GM21717 (cell line): ENCODE data around the gene PRM2.
A peak's percentile ranks its signal among the peaks of the same experiment; 100 is the strongest.

Experiments
- ATAC-seq: cut with Tn5 transposase; IDR thresholded peaks from one replicate; pipeline ENCODE4 v1.9.1; 2021; ENCODE audit warnings: mild to moderate bottlenecking, moderate library complexity; ENCODE audit not compliant: unreplicated experiment

The PRM2 gene

DNA sequence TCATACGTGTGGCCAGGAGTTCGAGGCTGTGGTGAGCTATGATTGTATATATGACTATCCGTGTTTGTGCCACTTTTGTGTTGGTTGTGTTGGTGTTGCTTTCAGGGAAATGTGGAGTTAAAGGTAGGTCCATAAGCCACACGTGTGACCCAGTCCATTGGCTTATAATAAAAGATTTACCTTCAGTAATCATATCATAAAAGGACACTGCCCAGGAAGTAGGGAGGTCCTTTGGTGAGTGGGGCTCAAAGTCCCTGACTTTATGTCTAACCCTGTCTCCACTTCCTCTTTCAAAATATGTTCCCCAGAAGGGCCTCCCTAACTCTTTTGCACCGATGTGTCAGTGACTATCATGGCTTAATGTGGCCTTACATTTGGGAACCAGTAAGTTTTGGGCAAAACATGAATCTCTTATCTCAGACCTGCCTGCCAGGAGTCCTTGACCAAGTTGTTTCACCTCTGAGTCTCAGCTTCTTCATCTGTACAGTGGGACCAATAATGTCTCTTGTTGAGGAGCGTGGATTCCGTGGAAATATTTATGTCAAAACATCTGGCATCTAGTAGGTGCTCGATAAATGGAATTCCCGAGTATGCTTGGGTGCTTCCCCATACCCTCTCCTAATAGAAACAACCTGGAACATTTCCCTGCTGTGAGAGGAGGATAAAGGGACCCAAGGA is 12.0 kb downstream of the PRM2 start:
- no peak for ATAC-seq

DNA sequence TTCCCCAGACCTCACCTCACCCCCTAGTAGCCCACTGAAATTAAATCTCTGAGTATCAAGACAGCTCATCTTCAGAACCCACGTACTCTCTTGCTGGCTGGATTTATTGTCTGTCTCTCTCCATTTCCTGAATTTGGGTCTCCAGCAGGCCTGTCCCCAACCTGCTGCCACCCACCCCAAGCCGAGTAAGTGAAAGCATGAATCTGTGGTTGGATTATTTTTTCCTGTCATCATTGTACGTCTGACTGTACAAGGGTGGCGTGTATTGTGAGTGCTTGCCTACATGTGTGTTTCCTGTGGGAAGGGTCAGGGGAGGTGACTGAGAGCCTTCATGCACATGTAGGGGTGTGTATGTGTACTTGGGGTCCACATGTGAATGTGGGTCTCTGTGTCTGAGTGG is 12.5 kb downstream of the PRM2 start:
- ATAC-seq, result no peak

DNA sequence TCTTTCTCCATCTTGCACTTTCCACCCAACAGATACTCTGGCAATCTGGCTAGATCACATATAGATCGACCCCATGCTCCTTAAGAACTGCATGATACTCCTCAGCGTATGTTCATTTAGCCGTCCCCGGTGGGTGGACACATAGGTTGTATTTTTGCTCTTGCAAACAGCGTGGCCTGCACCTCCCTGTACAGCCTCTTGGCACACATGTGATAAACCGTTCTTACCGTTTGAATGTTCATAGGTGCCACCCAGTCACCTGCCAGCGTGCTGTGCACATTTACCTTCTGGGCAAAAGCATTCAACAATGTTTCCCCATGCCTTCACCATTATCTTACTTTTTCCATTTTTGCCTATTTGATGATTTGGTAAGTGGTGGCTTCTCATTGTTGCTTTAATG is 13.4 kb downstream of the PRM2 start:
- ATAC-seq, result no peak

DNA sequence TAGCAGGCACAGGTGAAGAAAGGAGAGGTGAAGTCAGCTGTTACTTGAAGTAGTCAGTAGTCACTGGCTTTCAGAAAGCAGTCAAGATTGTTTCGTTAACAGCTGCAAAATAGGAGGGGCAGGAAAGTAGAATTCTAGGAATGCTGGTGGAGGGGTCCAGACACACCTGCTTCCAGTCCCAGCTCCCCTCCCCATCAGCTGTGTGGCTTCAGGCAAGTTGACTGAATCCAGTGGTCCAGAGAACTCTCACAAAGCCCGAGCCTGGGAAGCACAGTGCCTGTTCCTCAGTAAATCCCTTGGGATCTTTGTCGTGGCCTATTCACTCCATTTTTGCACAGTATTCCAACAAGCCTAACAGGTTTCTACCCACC is 15.7 kb downstream of the PRM2 start:
- ATAC-seq, result no peak

DNA sequence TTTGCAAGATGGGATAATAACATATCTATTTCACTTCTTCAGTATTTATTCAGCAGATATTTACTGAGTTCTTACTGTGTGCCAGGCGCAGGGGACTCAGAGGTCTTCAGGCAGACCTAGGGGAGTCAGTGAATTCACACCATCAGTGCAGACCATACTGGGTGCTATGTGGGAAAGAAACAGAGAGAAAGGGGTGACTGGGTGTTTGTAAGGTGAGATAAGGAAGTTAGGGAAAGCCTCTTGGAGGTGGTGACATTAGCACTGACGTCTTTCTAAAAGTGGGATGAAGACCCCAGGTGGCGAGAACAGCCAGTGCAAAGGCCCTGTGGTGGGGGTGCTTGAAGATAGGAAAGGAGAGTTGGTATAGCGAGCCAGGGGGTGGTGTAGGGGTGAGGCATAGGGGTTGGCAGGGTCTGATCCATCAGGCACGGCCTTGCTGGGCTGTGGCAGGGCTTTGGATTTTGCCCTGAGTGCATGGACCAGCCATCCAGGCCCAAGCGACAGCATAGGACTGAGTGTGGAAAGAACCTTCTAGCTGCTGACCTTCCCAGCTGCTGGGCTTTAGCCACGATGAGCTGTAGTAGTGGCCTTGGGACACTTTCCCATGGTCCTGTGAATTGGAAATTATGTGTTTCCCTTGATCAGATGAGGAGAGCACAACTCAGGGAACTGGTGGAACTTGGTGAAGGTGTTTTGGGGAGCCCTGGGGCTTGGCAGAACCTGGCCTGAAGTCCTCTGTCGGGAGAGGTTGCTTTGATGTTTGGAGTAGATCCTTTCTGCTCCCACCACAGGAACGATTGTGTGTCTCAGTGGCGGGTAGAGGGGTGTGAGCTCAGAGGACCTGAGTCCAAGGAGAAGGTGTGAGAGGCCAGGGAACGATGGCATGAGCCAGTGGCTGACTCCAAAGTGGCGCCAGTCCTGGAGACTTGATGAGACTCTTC is 16.4 kb downstream of the PRM2 start:
- ATAC-seq, result no peak

DNA sequence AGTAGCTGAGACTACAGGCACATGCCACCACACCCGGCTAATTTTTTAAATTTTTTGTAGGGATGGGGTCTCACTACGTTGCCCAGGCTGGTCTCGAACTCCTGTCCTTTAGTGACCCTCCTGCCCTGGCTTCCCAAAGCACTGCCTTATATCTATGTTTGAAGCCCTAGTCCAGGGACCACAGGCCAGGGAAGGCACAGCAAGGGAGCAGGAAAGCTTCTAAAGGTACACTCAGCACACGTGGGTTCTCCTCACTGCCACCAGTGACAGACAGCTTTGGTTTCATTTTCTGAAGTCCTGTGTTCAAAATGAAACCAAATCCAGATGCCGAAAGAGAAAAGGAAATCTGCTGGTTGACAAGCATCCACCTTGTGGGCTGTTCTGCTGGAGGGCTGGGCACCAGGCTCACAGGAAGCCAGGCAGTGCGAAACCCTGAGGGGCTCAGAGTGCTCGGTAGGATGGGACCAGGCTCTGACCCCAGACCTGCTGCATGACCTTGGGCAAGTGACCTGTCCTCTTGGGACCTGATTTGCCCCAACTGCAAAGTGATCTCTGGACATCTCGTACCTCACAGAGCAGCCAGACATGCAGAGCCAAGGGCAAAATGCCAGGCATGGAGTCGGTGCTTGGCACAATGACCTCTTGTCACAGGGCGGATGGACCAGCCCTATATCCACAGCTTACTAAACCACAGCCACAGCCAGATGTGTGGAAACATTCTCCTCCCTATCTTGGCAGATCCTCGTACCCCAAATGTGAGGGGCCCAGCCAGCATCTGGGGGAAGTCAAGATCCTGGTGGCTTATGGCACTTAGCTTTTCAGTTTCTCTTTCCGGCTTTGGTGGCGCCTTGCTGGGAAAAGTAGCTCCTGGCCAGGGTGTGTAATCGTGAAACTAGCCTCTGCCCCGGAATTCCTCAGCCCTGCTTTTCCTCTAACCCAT is 17.5 kb downstream of the PRM2 start:
- no peak for ATAC-seq

DNA sequence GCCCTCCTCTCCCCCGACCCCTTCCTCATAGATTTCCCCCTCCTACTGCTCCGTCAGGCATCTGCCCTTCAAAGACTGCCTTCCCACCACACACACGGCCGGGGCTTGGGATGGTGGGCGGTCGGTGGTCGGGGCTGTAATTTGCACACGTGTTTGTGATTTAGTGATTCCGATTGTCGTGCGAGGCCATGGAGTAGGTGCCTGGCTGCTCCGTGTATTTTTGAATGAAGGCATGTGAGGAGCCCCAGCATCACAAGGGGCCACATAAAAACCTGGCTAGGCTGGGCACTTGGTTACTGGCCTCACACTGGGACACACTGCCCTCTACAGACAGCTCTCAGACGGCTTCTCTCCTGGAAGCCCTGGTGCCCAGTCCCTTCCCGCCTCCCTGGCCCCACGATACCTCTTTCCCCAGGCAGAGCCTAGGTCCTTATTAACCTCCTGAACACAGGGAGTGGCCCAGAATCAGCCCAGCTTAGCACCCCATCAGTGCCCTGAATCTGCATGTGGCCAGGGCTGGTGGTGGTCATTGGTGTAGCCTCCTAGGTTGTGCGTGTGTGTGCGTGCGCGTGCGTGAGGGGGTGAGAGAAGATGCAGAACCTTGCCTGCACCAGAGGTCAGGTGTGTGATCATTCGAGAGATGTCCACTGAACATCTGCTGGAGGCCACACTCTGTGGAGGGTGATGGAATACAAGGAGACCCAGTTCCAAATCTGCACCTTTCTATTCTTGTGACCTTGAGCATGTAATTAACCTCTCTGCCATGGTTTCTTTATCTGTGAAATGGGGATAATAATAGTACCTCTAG is 18.9 kb downstream of the PRM2 start:
- ATAC-seq, result no peak

DNA sequence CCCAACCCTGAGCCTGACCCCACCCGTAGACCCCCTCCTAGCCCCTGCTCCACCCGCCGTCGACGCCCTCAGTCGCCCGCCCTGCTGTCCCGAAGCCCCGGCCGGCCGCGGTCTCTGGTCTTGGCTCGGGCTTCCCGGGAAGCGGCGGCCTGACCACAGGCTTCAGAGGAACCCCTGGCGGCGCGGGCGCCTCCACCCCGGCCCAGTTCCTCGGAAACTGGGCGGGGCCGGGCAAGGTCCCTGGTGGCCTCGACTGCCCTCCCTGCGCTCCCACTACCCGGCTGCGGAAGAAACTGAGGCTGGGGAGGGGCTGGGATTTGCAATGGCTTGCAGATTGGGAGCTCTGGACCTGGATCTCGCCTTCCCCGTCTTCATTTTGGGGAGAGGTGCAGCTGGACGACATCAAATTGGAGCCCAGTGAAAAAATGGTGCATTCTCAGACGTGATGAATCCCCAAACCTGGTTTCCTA is 19.6 kb downstream of the PRM2 start:
- ATAC-seq, result no peak

DNA sequence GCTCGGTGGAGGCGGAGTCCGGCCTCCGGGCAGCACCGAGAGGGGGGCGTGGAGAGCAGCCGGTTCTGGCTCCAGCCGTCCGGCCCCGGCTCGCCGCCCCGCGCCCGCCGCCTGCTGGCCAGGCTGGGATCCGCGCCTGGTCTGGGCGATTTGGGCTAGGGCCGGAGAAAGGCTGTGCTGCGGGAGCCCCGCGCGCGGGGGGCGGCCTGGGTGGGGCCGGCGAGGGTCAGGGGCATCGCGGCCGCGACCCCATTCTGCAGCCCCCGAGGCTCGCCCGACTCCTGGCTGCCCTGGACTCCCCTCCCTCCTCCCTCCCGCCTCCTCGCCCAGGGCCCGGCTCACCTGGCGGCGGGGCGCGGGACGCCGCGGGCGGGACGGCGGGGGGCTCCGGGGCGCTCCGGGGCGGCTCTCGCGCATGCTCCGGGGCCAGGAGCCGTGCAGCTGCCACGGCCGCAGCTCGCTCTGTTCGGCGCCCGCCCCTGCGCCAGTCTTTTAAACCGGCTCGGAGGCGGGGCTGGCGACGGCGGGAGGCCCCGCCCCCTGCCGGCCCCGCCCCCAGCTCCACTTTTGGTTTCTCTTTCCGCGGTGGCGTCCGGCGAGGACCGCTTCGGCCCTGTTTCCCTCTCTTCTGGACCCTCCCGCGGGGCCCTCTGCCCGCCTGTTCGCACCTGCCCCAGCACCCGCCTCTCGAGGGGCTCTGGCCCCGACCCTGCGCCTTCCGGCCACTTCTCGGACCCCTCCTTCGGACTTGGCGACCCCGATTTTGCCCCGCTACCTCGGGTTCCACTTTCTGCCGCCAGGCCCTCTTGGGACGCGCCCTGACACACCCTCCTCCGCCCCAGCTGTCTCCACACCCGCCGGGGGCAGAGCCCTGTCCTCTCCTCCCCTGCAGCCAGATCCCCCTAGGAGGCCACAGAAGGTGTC is 20.3 kb downstream of the PRM2 start, which contains the start of gene SOCS1:
SOCS1 (minus strand) TSS at position 468 of the 924 bp plus-strand sequence. CDS start 726 bp downstream, outside the sequence.
- peak; percentile 44 for ATAC-seq

DNA sequence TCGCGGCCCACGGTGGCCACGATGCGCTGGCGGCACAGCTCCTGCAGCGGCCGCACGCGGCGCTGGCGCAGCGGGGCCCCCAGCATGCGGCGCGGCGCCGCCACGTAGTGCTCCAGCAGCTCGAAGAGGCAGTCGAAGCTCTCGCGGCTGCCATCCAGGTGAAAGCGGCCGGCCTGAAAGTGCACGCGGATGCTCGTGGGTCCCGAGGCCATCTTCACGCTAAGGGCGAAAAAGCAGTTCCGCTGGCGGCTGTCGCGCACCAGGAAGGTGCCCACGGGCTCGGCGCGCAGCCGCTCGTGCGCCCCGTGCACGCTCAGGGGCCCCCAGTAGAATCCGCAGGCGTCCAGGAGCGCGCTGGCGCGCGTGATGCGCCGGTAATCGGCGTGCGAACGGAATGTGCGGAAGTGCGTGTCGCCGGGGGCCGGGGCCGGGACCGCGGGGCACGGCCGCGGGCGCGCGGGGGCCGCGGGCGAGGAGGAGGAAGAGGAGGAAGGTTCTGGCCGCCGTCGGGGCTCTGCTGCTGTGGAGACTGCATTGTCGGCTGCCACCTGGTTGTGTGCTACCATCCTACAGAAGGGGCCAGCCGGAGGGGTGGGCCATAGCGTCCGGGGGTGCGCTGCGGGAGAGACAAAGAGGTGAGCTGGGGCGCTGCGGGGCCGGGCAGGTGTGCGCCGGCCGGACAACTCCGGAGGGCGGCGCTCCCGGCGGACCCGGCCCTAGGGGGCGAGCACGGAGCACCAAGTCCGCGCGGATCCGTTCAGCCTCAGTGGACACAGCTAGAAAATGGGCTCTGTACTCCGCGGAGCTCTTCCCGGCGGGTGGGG is 21.2 kb downstream of the PRM2 start:
- ATAC-seq, result peak; percentile 10

DNA sequence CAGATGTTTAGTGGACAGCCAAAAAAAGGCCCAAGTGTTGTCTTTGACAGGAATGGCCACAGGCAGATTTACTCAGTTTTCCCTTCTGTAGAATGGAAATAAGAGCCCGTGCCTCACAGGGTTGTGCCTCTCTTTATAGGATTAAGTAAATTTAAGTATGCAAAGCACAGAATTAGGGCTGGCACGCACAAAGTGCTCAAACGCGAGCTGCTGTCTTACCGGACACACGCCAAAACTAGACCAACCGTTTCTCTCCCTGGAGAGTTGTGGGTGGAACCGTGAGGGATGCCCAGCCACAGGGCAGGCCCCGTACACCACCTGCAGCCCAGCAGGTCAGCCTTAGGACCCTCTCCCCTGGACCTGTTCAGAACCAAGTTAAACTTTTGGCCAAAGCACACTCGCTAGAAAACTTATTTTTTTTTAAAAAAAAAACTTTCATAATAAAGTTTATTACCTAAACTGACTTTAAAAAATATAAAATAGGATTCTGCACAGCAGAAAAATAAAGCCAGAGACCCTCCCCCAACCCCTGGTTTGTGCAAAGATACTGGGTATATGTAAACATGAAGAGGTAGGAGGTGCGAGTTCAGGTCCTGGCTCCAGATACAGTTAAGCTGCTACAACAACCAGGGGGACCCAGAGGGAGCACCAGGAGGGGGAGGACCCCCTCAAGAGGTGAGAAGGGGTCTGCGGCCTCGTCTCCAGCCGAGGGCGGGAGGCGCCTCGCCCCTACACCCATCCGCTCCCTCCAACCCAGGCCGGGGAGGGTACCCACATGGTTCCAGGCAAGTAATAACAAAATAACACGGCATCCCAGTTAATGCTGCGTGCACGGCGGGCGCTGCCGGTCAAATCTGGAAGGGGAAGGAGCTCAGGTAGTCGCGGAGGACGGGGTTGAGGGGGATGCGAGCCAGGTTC is 22.0 kb downstream of the PRM2 start:
- ATAC-seq, result no peak

DNA sequence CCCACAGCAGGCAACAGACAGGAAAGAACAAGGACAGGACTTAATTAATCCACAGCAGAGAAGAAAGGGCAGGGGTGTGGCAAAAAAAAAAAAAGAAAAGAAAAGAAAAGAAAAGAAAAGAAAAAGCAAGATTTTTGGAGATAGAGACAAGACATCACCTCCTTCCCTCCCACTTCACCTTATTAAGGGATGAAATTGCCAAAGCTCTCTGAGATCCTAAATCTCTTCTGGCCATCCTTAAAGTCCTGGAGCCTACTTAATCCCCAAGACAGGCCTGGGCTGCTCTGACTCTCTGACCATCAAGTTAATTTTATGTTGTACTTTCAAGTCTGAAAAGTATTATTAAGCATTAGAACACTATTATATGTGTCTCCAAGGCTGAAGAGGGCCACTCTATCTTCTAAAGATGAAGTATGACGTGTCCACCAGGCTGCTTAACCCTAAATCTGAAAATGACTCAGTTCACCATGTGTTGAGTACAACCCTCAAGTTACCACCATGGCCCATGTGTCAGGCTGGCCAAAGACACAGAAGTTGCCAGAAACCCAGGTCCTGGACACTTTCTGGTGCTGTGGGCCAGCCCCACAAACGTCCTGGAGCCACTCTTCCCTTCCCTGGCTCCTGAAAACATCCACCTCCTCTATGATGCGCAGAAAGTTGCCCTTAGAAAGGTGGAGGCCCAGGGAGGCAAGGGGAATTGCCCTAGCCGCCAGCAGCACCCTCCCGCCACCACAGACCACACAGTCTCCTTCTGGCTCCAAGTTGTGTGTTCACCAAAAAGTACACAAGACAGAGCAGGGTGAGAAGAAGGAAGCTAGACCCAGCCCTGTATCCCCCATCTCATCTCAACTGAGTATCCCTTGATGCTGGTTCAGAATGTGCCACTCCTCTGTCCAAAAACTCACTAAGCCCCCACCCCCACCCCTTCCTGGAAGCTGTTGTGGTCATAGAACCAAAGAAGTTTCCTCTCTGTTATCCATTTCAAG is 23.0 kb downstream of the PRM2 start:
- no peak for ATAC-seq

DNA sequence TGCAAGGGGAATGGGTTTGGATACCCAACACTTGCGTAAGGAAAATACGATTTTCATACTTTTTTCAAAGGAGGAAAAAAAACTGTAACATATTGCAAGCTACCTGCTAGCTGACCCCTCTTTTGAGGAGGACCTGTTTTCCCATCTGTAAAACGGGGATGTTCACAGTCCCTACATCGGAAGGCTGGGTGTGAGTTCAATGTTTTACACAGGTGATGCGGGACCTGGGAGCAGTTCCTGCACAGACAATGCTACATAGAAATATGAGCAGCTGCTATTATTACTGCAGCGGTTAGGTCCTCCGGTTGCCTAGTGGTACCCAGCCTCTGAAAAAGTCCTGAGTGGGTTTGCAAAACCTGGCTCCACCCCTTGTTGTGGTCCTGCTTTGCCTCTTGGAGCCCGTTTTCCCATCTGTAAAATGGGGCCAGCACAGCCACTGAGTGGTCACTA is 23.8 kb downstream of the PRM2 start:
- ATAC-seq, result no peak

DNA sequence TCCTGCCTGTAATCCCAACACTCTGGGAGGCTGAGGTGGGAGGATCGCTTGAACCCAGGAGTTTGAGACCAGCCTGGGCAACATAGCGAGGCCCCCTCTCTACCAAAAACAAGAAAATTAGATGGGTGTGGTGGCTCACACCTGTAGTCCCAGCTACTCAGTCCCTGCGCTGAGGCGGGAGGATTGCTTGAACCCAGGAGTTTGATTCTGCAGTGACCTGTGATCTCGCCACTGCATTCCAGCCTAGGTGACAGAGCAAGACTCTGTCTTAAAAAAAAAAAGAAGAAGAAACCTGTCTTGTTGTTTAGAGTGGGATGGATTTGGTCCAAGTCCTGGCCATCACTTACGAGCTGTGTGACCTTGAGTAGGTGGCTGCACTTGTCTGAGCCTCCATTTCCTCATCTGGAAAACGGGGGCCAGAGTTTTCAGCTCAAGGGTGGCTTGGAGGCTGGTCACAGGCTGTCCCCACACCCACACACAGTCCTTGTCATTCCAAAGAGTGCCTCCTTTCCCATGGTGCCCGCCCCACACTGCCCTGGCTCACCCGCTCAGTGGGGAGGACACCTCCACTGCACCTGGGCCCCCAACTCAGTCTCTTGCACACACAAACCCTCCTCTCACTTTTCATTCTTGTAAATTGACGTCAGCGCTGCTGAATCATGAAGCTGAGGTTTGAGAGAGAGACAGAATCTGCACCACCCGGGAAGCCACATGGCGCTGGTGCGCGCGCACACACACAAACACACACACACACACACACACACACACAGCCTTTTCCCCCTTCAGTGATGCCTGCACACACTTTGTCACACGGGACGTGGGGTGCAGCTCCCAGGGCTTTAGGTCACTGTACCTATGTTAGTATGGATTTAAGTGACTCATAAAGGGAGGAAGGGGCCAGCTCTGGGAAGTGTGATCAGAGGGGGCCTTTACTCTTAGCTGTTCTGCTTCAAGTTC is 24.5 kb downstream of the PRM2 start:
- no peak for ATAC-seq
